Measurements from ENCODE around the gene CMSS1.
A peak's percentile ranks its signal among the peaks of the same experiment; 100 is the strongest.

CMSS1 gene

DNA sequence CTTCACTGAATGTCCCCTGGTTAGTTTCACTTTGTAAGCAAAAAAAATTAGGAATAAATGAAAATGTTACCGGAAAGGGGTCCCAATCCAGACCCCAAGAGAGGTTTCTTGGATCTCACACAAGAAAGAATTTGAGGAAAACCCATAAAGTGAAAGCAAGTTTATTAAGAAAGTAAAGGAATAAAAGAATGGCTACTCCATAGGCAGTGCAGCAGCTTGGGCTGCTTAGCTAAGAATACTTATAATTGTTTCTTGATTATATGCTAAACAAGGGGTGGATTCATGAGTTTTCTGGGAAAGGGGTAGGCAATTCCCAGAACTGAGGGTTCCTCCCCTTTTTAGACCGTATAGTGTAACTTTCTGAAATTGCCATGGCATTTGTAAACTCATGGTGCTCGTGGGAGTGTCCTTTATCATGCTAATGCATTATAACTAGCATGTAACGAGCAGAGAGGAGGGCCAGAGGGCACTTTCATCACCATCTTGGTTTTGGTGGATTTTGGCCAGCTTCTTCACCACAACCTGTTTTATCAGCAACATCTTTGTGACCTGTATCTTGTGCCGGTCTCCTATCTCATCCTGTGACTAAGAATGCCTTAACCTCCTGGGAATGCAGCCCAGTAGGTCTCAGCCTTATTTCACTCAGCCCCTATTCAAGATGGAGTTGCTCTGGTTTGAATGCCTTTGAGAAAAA lies 41.0 kb upstream of the CMSS1 start:
- H3K4me3 ChIP-seq (ENCODE audit: low read depth, low read length), result no peak overlapping the region
- TF ChIP-seq, protein P1, sequence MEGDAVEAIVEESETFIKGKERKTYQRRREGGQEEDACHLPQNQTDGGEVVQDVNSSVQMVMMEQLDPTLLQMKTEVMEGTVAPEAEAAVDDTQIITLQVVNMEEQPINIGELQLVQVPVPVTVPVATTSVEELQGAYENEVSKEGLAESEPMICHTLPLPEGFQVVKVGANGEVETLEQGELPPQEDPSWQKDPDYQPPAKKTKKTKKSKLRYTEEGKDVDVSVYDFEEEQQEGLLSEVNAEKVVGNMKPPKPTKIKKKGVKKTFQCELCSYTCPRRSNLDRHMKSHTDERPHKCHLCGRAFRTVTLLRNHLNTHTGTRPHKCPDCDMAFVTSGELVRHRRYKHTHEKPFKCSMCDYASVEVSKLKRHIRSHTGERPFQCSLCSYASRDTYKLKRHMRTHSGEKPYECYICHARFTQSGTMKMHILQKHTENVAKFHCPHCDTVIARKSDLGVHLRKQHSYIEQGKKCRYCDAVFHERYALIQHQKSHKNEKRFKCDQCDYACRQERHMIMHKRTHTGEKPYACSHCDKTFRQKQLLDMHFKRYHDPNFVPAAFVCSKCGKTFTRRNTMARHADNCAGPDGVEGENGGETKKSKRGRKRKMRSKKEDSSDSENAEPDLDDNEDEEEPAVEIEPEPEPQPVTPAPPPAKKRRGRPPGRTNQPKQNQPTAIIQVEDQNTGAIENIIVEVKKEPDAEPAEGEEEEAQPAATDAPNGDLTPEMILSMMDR (IDR thresholded peaks at IDR 0.05; ENCODE audit: borderline replicate concordance, insufficient read depth, low read depth, low read length), result no peak

DNA sequence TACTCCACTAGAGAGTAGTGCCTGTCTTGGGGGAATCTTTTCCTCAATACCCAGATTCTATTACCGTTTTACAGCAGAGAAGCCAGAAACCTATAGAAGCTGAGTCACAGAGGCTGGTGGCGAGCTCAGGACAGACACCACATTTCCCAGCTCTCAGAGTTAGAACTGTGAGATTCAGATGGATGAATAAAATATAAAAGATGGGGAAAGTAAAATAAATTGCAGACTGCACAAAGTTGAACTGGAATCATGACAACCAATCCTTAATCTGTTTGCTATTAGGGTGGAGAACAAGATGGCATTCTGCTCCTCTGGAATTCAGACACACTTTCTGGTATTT lies 40.5 kb upstream of the CMSS1 start:
- no peak overlapping the region for H3K4me3 ChIP-seq (ENCODE audit: low read depth, low read length)
- TF ChIP-seq, protein P1 (IDR thresholded peaks at IDR 0.05; ENCODE audit: borderline replicate concordance, insufficient read depth, low read depth, low read length), result no peak

DNA sequence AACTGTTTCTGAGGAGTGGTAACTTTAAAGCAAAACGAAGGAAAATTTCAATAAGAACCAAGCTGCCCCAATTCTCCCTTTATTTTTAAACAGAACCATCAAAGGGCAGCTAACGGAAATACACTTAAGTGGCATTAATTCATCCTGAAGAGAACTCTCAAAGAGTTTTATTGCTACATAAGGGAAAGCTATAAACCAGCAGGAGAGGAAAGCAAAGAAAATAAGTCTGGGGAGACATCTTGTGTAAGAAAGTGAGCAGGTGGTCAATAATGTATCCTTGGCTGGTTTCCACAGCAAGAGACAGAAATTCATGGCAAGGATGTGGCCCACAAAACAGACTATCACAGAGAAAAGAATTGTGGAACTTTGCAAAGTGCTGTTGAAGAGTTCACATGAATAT lies 40.0 kb upstream of the CMSS1 start:
- TF ChIP-seq, protein P1 (IDR thresholded peaks at IDR 0.05; ENCODE audit: borderline replicate concordance, insufficient read depth, low read depth, low read length), result no peak
- no peak overlapping the region for H3K4me3 ChIP-seq (ENCODE audit: low read depth, low read length)

DNA sequence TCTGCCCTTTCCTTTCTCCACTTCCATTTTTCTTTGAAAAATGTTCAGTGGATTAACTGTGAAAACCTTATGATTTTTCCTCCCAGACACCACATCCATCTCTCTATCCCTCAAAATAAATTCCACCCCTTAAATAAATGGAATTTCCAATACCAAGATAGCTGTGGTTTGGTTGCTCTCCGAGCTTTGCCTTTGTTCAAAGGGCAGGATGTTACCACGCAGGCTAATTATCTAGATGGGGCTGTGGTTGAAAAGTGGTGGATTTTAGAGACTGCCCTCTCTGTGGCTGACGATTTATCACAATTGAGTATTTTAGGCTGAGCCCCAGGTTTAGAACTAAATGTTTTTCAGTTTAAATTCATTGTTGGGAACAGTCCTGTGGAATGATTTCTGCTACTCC lies 36.9 kb upstream of the CMSS1 start:
- TF ChIP-seq, protein P1 (IDR thresholded peaks at IDR 0.05; ENCODE audit: borderline replicate concordance, insufficient read depth, low read depth, low read length), result no peak
- no peak overlapping the region for H3K4me3 ChIP-seq (ENCODE audit: low read depth, low read length)

DNA sequence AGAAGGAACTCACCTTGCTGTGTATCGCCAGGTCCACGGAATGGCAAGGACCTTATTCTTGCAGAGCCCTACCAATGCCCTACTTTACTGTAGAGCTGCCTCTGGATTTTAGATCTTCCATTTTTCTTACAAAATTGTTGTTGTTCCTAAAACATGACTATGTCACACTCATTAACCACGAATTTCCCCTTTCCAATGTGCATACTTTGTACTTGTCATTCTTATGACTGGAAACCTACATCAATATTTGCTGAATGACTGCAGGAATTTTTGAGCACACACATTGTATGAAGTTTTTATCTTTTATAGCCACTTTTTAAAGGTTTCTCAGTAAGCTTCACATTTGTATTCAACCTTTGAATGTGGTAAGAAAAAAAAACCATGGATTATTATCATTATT lies 35.9 kb upstream of the CMSS1 start:
- H3K4me3 ChIP-seq (ENCODE audit: low read depth, low read length), result no peak overlapping the region
- TF ChIP-seq, protein P1 (IDR thresholded peaks at IDR 0.05; ENCODE audit: borderline replicate concordance, insufficient read depth, low read depth, low read length), result no peak

DNA sequence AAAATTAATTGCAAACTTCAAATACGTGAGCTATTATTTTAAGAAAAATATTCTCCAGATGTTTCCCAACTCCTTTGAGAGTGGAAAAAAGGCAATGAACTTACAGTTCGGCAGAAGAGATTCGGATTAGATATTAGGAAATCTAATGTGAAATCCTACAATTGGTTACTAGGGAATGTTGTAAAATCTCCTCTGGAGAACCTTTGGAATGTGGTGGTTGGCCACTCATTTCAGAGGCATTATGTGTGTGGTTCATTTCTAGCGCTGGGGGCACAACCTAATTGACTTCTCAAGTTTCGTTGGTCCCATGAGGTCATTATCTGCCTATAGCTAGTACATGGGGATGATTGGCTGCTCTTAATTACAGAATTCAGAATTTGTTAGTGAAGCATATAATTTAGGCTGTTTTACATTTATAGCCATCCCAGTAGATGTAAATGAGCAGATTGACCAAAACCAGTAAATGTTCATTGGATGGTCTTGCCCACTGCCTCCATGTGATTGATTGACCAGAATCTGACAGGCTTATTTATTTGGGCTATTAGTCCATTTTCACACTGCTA lies 34.6 kb upstream of the CMSS1 start:
- TF ChIP-seq, protein P1 (IDR thresholded peaks at IDR 0.05; ENCODE audit: borderline replicate concordance, insufficient read depth, low read depth, low read length), result no peak
- H3K4me3 ChIP-seq (ENCODE audit: low read depth, low read length), result no peak overlapping the region

DNA sequence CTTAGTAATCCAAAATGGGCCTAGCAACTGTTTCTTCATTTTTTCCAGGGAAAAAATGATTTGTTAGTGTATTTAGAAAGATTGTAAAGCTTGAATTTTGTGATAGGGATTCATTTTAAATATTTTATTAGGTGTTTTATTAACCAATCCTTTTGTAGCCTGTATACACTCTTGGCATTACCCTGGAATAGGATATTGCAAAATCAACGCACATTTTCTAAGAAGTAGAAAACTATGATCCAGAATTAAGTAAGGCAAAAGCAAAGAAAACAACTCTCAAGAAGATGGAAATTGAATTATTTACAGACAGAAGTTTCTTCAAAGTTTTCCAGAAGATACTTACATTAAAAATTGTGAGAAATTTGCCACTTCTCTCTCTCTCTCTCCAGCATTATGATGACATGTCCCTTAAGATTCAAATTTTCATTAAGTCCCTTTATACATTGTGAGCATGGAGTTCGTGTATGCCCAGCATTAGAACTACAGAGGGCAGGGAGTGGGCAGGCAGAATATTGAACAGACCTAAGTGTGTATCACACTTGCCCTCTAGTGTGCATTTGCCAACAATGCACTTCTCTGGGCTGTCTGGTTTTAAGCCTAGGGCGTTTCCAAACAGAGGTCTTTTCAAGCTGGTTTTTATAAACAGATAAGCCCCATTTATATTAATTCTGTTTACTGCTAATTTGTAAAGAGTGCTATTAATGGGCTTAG lies 28.5 kb upstream of the CMSS1 start:
- H3K4me3 ChIP-seq (ENCODE audit: low read depth, low read length), result no peak overlapping the region
- TF ChIP-seq, protein P1 (IDR thresholded peaks at IDR 0.05; ENCODE audit: borderline replicate concordance, insufficient read depth, low read depth, low read length), result peak; percentile 70
